OCI-LY7 (cell line): ENCODE measurements around the gene ARL2.

Source experiments
- CTCF ChIP-seq: fragments of 200-600 bp; sonication (generic); conservative IDR thresholded peaks from 2 replicates; pipeline ENCODE4 v1.5.1; 2014; ENCODE audit warnings: mild to moderate bottlenecking, antibody characterized with exemption, low read length, moderate library complexity, mixed read lengths
- EZH2phosphoT487 ChIP-seq: fragments of 200-600 bp; sonication (generic); IDR thresholded peaks from 2 replicates; pipeline ENCODE4 v1.6.1; 2018; ENCODE audit warnings: low read depth, borderline replicate concordance, mild to moderate bottlenecking, mixed run types, antibody characterized with exemption, low read length, moderate library complexity, mixed read lengths

- TF ChIP-seq EZH2phosphoT487 (no peak), CTCF (no peak)
Observed at GRCh38 chr11:64974124-64974523, 39.8 kb upstream of the ARL2 start.
